Left lung (tissue), 10 donors: ENCODE data around the gene GATC. TPM values are rescaled to one million over a fixed set of nuclear protein-coding genes. Genes with fewer than 3 reads are reported as not detected.
"Not testable (repeated sequence)": the region's sequence is repeated elsewhere in the genome, so short reads cannot be mapped to it uniquely, and the experiment has no call there.

Experiments
- ATAC-seq: fragments of 200-7000 bp; cut with Tn5 transposase; one replicate; pipeline ENCODE4 v1.9.1; 2020; ENCODE audit warnings: moderate library complexity
- DNase-seq, 4 donors: peaks; one replicate each; pipeline ENCODE4 v3.0.0-alpha.2; 2013 to 2020
- H3K27ac ChIP-seq, 2 donors: fragments of 200-600 bp; sonication (generic) in 1 of 2; one replicate each; pipeline versions ENCODE4 v1.5.0 to v1.8.0; 2020 to 2021
- H3K27me3 ChIP-seq, 2 donors: fragments of 200-600 bp; sonication (generic) in 1 of 2; one replicate each; pipeline versions ENCODE4 v1.5.0 to v1.8.0; 2020 to 2021
- H3K36me3 ChIP-seq, 2 donors: fragments of 200-600 bp; sonication (generic) in 1 of 2; one replicate each; pipeline versions ENCODE4 v1.5.0 to v1.8.0; 2020 to 2021
- H3K4me1 ChIP-seq, 2 donors: fragments of 200-600 bp; one replicate each; pipeline ENCODE4 v1.8.0; 2021
- H3K4me3 ChIP-seq, 2 donors: fragments of 200-600 bp; sonication (generic) in 1 of 2; one replicate each; pipeline versions ENCODE4 v1.5.0 to v1.8.0; 2020 to 2021; ENCODE audit warnings: mild to moderate bottlenecking in 1 of 2
- H3K9me3 ChIP-seq, 2 donors: fragments of 200-600 bp; sonication (generic) in 1 of 2; one replicate each; pipeline versions ENCODE4 v1.5.0 to v1.8.0; 2020 to 2021
- intact Hi-C, 2 donors: fragments of 100-400 bp; cut with DNase I; formaldehyde crosslinking; loops; one replicate each; pipeline versions ENCODE4 v1.11.2 to v1.14.2; 2022
- polyA plus RNA-seq, 6 donors: library from polyadenylated mRNA; unstranded; fragments of 120-200 nt; gene quantifications; one replicate each; pipeline ENCODE4 v1.2.1, GENCODE V29; 2013; ENCODE audit not compliant: insufficient read length in 6 of 6
- total RNA-seq, 2 donors: library from RNA; stranded (reverse); fragmentation: NEBNext Ultra II Directional; extraction: Animal tissue kit (Norgen Biotek cat#: 25700); gene quantifications; one replicate each; pipeline ENCODE4 v1.2.1, GENCODE V29; 2021
- TF ChIP-seq, protein P1 (sequence below), 2 donors: fragments of 200-600 bp; sonication (generic) in 1 of 2; IDR thresholded peaks; one replicate each; pipeline versions ENCODE4 v1.5.0 to v1.8.0; 2021; ENCODE audit warnings: antibody characterized with exemption in 2 of 2
- donor health status: DM: no; HTN: yes; CAD: no.
- donor health status: DM: no; HTN: no; CAD: no.

The GATC gene
- total and polyA plus RNA-seq, 8 donors, result 30.1 to 33.3 (median 31.6) TPM

DNA sequence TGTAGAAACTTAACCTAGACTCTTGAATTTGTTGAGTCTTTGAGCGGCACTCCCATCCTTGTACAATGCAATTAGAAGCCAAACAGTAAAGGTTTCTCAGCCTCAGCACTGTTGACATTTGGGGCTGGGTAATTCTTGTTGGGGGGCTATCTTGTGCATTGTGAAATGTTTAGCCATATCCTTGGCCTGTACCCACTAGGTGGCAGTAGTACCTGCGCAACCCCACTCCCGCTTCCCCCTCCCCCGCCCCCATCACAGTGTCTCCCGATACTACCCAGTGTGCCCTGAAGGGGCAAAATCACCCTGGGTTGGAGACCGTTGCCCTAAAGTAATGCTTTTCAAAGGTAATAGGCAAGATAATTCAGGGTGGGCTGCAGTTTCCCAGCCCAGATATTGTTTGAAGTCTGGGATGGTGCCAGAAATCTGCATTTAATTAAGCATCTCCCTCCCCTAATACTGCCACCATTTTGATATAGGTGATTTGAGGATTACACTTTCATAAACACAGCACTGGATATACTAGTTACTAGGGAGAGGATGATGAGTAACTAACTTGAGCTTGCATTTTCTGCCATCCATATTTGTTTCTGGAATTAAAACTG lies 6.5 kb upstream of the GATC start:
- intact Hi-C loops, result loop anchor here in 1 of 2 donors (10.0 kb wide), 1 partner anchor 85 kb away; no protein-coding TSS in a partner anchor
- Histone ChIP-seq H3K36me3 (peaks cover 0 to 48% of the 10 kb centered on the region in 2 donors), H3K27me3 (no peaks in the 10 kb centered on the region), H3K9me3 (no peaks in the 10 kb centered on the region), H3K4me3 (peak overlapping the region in 1 of 2 donors; percentile 90), H3K4me1 (peaks cover 11 to 29% of the 10 kb centered on the region in 2 donors), H3K27ac (no peak overlapping the region)
- TF ChIP-seq, protein P1, sequence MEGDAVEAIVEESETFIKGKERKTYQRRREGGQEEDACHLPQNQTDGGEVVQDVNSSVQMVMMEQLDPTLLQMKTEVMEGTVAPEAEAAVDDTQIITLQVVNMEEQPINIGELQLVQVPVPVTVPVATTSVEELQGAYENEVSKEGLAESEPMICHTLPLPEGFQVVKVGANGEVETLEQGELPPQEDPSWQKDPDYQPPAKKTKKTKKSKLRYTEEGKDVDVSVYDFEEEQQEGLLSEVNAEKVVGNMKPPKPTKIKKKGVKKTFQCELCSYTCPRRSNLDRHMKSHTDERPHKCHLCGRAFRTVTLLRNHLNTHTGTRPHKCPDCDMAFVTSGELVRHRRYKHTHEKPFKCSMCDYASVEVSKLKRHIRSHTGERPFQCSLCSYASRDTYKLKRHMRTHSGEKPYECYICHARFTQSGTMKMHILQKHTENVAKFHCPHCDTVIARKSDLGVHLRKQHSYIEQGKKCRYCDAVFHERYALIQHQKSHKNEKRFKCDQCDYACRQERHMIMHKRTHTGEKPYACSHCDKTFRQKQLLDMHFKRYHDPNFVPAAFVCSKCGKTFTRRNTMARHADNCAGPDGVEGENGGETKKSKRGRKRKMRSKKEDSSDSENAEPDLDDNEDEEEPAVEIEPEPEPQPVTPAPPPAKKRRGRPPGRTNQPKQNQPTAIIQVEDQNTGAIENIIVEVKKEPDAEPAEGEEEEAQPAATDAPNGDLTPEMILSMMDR (IDR thresholded peaks at IDR 0.05), result peak; percentile 31 to 48
- ATAC-seq, result peak; percentile 50
- peak in 3 of 4 donors; percentile 31 to 52 (median 36) for DNase-seq

DNA sequence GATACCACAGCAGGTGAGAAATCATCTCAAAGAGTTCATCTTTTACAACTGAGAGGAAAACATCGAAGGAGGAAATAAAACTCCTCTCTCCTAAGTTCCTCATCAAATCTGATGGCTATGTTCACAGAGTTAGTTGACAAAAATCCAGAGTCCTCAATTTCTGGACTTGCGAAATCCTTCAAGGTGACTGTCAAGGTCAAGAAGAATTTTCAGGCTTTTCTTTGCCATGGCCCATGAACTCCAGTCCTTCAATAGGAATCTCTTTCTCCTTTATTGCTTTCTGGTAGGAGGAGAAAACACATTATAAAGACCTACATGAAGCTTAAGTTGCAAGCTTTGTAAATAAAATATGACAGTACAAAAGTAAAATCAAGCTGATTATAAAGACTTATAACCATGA lies 1.6 kb upstream of the GATC start:
- H3K27me3 ChIP-seq, result no peaks in the 10 kb centered on the region
- peaks cover 0 to 56% of the 10 kb centered on the region in 2 donors for H3K36me3 ChIP-seq
- H3K4me1 ChIP-seq, result peaks cover 17 to 46% of the 10 kb centered on the region in 2 donors
- intact Hi-C loops, result no loop called here
- no peak overlapping the region for H3K27ac ChIP-seq
- H3K9me3 ChIP-seq, result no peaks in the 10 kb centered on the region
- H3K4me3 ChIP-seq, result no peak overlapping the region
- ATAC-seq (no peak), DNase-seq (no peak)
- TF ChIP-seq, protein P1 (IDR thresholded peaks at IDR 0.05), result no peak

DNA sequence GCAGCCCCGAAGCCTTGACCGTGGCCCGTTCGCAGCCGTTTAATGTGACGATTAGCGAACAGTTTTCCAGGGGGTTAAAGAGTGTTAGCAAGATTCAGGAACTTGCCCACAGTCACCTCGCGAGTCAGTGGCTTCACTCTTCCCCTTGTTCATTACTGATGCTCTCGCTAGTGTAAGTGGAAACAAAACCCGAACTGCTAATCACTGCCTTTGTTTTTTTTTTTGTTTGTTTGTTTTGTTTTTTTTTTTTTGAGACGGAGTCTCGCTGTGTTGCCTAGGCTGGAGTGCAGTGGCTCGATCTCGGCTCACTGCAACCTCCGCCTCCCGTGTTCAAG lies 567 bp downstream of the GATC start:
- ATAC-seq, H3K9me3 ChIP-seq, H3K27me3 ChIP-seq, intact Hi-C loops, DNase-seq: not testable (repeated sequence)
- Histone ChIP-seq H3K36me3 (peaks cover 0 to 49% of the 10 kb centered on the region in 2 donors), H3K4me3 (peak overlapping the region; percentile 88 to 99), H3K27ac (peak overlapping the region; percentile 81 to 90), H3K4me1 (peaks cover 14 to 40% of the 10 kb centered on the region in 2 donors)

DNA sequence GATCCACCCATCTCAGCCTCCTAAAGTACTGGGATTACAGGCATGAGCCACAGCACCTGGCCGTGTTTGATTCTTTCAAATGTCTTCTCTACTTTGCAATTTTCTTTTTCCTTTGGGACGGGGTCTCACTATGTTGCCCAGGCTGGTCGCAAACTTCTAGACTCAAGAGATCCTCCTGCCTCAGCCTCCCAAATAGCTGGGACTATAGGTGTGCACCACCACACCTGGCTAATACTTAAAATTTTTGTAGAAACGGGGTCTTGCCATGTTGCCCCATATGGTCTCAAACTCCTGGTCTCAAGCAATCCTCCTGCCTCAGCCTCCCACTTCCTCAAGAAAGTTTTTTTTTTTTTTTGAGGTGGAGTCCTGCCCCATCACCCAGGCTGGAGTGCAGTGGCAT lies 1.7 kb downstream of the GATC start:
- H3K4me3 ChIP-seq, result no peak overlapping the region
- intact Hi-C loops, result no loop called here
- peaks cover 14 to 40% of the 10 kb centered on the region in 2 donors for H3K4me1 ChIP-seq
- no peaks in the 10 kb centered on the region for H3K27me3 ChIP-seq
- no peak overlapping the region for H3K27ac ChIP-seq
- peaks cover 0 to 47% of the 10 kb centered on the region in 2 donors for H3K36me3 ChIP-seq
- H3K9me3 ChIP-seq, result no peaks in the 10 kb centered on the region
- TF ChIP-seq, protein P1 (IDR thresholded peaks at IDR 0.05), result no peak
- ATAC-seq (no peak), DNase-seq (no peak)

DNA sequence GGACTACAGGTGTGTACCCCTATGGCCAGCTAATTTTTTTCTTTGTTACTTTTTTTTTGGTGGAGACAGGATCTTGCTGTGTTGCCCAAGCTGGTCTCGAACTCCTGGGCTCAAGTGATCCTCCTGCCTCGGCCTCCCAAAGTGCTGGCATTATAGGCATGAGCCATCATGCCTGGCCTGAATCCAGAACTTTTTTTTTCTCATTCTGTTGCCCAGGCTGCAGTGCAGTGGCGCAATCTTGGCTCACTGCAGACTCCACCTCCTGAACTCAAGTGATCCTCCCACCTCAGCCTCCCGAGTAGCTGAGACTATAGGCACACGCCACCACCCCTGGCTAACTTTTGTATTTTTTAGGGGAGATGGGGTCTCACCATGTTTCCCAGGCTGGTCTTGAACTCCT lies 6.3 kb downstream of the GATC start:
- Histone ChIP-seq H3K36me3 (peaks cover 0 to 64% of the 10 kb centered on the region in 2 donors), H3K4me1 (peaks cover 3 to 16% of the 10 kb centered on the region in 2 donors)
- H3K9me3 ChIP-seq, ATAC-seq, H3K27me3 ChIP-seq, H3K4me3 ChIP-seq, intact Hi-C loops, H3K27ac ChIP-seq, DNase-seq: not testable (repeated sequence)

DNA sequence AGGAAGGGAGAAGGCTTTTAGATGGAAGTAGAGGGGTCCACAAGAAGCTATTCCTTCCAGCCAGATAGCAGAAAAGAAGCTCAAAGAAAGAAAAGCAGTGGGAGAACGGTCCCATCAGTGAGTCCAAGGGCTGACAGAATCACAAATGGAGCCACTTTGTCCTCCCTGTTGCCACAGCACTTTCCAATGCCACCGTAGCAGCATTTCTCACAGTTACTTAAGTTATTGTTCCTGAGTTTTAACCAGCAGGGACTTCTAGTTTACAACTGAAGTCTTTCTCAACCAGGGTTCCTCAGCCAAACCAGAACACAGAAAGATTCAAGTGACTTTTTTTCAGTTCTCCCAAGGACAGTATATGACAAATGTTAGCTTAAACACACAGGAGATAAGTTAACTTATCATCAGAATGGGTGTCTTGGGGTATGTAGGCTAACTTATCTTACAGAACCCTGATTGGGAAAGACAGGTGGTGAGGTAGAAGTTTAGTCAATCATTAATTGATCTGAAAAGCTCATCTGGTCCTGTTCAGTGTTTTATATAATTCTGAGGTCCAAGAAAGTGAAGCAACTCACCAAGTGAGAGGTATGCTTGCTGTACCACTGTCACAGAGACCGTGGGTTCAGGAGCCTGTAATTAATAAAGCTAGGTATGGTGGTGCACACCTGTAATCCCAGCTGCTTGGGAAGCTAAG lies 7.0 kb downstream of the GATC start:
- peaks cover 0 to 9% of the 10 kb centered on the region in 2 donors for H3K4me1 ChIP-seq
- no peak overlapping the region for H3K4me3 ChIP-seq
- intact Hi-C loops, result no loop called here
- no peaks in the 10 kb centered on the region for H3K27me3 ChIP-seq
- ATAC-seq, result no peak
- peaks cover 0 to 71% of the 10 kb centered on the region in 2 donors for H3K36me3 ChIP-seq
- H3K9me3 ChIP-seq, result no peaks in the 10 kb centered on the region
- no peak overlapping the region for H3K27ac ChIP-seq
- TF ChIP-seq, protein P1 (IDR thresholded peaks at IDR 0.05), result no peak
- no peak for DNase-seq
